ENCODE data around the gene SCN3B. TPM values are rescaled to one million over a fixed set of nuclear protein-coding genes. Genes with fewer than 3 reads are reported as not detected.

The SCN3B gene
- total RNA-seq, 4 donors from 2014 or later: 0.42 to 1.9 (median 0.98) TPM

DNA sequence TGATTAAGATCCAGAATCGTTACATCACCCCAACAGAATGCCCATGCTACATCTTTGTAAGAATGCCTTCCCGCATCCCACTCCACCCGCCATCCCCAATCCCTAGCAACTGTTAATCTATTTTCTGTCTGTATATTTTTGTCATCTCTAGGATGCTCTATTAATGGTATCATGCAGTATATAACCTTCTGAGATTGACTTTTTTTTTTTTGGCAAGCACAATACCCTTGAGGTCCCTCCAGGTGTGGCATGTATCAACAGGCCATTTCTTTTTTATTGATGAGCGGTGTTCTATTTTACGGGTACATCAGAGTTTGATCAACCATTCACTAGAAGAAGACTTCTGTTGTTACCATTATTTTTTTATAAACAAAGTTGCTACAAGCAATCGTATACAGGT, 30.2 kb upstream of the SCN3B start:
- no peak overlapping the region for H3K27ac ChIP-seq
- WGBS: 88% methylated on average over 6 of the region's 6 CpGs
- DNase-seq (ENCODE audit: low spot score in 2 of 2): no peak
- TF ChIP-seq EP300 (IDR thresholded peaks at IDR 0.05) (no peak), POLR2A (IDR thresholded peaks at IDR 0.05) (no peak), POLR2AphosphoS5 (IDR thresholded peaks at IDR 0.05) (no peak)
- H3K36me3 ChIP-seq: no peaks in the 10 kb centered on the region
- no peaks in the 10 kb centered on the region for H3K4me1 ChIP-seq
- no peaks in the 10 kb centered on the region for H3K9me3 ChIP-seq
- no peaks in the 10 kb centered on the region for H3K27me3 ChIP-seq
- no peak overlapping the region for H3K4me3 ChIP-seq

- H3K27me3 ChIP-seq: no peaks in the 10 kb centered on the region
- WGBS: 42% methylated on average over 8 of the region's 8 CpGs
- H3K4me3 ChIP-seq: no peak overlapping the region
- H3K36me3 ChIP-seq: no peaks in the 10 kb centered on the region
- DNase-seq (ENCODE audit: low spot score in 2 of 2): no peak
- H3K4me1 ChIP-seq: no peaks in the 10 kb centered on the region
- no peak for TF ChIP-seq EP300 (IDR thresholded peaks at IDR 0.05)
- no peak for TF ChIP-seq POLR2AphosphoS5 (IDR thresholded peaks at IDR 0.05)
- TF ChIP-seq POLR2A (IDR thresholded peaks at IDR 0.05): no peak
- TF ChIP-seq, protein P1, sequence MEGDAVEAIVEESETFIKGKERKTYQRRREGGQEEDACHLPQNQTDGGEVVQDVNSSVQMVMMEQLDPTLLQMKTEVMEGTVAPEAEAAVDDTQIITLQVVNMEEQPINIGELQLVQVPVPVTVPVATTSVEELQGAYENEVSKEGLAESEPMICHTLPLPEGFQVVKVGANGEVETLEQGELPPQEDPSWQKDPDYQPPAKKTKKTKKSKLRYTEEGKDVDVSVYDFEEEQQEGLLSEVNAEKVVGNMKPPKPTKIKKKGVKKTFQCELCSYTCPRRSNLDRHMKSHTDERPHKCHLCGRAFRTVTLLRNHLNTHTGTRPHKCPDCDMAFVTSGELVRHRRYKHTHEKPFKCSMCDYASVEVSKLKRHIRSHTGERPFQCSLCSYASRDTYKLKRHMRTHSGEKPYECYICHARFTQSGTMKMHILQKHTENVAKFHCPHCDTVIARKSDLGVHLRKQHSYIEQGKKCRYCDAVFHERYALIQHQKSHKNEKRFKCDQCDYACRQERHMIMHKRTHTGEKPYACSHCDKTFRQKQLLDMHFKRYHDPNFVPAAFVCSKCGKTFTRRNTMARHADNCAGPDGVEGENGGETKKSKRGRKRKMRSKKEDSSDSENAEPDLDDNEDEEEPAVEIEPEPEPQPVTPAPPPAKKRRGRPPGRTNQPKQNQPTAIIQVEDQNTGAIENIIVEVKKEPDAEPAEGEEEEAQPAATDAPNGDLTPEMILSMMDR (IDR thresholded peaks at IDR 0.05): no peak
- H3K9me3 ChIP-seq: no peaks in the 10 kb centered on the region
- no peak overlapping the region for H3K27ac ChIP-seq
Observed at GRCh38 chr11:123683428-123684170, 29.2 kb upstream of the SCN3B start.

- no peaks in the 10 kb centered on the region for H3K27me3 ChIP-seq
- WGBS: 42% methylated on average over 5 of the region's 5 CpGs
- no peak overlapping the region for H3K27ac ChIP-seq
- H3K4me3 ChIP-seq: no peak overlapping the region
- H3K36me3 ChIP-seq: no peaks in the 10 kb centered on the region
- no peak for TF ChIP-seq POLR2A (IDR thresholded peaks at IDR 0.05)
- TF ChIP-seq POLR2AphosphoS5 (IDR thresholded peaks at IDR 0.05): no peak
- TF ChIP-seq, protein P1 (IDR thresholded peaks at IDR 0.05): no peak
- no peak for TF ChIP-seq EP300 (IDR thresholded peaks at IDR 0.05)
- DNase-seq (ENCODE audit: low spot score in 2 of 2): no peak
- H3K9me3 ChIP-seq: no peaks in the 10 kb centered on the region
- H3K4me1 ChIP-seq: no peaks in the 10 kb centered on the region
Observed at GRCh38 chr11:123682696-123683410, 28.4 kb upstream of the SCN3B start.

DNA sequence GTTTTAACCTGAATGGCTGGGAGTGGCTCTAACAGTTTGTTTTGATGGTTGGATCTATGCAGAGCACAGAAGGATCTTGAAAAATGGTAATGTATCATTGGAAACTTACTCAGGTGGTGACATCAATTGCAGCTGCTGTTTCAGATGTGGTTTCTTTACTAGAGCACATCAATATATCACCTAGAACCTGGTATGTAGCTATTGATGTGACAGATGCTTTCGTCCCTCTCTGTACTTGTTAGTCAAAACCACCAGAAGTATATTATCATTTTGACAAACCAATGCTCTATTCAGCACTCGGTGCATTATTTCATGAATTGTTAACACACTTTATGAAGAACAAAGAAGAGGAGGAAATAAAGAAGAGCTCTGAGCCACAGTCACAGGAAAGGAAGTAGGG, 26.6 kb upstream of the SCN3B start:
- DNase-seq (ENCODE audit: low spot score in 2 of 2): no peak
- 39% methylated on average over 2 of the region's 2 CpGs for WGBS
- Histone ChIP-seq H3K9me3 (no peaks in the 10 kb centered on the region), H3K4me3 (no peak overlapping the region), H3K27ac (no peak overlapping the region), H3K27me3 (no peaks in the 10 kb centered on the region), H3K4me1 (no peaks in the 10 kb centered on the region), H3K36me3 (no peaks in the 10 kb centered on the region)
- TF ChIP-seq EP300 (IDR thresholded peaks at IDR 0.05): no peak
- no peak for TF ChIP-seq POLR2AphosphoS5 (IDR thresholded peaks at IDR 0.05)
- no peak for TF ChIP-seq POLR2A (IDR thresholded peaks at IDR 0.05)
- TF ChIP-seq, protein P1 (IDR thresholded peaks at IDR 0.05): no peak

DNA sequence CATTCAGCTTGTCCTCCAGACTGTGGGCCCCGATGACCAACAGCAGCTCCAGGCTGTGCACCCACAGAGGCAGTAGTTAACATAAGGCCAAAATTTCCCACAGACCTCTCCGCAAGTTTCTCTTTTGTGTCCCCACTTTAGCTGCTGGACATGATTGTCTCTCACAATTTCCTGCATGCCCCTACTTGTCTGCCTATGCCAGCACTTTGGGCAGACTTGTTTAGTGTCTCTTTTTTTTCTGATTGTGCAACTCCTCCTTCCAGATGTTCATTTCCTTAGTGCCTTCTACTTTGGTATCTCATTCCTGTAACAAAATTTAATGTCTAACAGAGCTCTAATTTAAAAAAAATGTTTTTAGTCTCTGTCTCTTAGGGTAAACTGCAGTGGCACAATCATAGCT, 23.8 kb upstream of the SCN3B start:
- no peaks in the 10 kb centered on the region for H3K4me1 ChIP-seq
- no peak for TF ChIP-seq POLR2AphosphoS5 (IDR thresholded peaks at IDR 0.05)
- TF ChIP-seq, protein P1 (IDR thresholded peaks at IDR 0.05): no peak
- no peak for TF ChIP-seq EP300 (IDR thresholded peaks at IDR 0.05)

More for the DNA sequence above, 23.8 kb upstream of the SCN3B start:
- no peaks in the 10 kb centered on the region for H3K9me3 ChIP-seq
- H3K27ac ChIP-seq: no peak overlapping the region
- H3K4me3 ChIP-seq: no peak overlapping the region
- 80% methylated on average over 2 of the region's 2 CpGs for WGBS
- H3K27me3 ChIP-seq: no peaks in the 10 kb centered on the region
- no peaks in the 10 kb centered on the region for H3K36me3 ChIP-seq
- DNase-seq (ENCODE audit: low spot score in 2 of 2): no peak
